HCT116 (cell line): ENCODE measurements around the gene IGFALS. TPM values are rescaled to one million over a fixed set of nuclear protein-coding genes. Genes with fewer than 3 reads are reported as not detected.

Experiments
- ATAC-seq: fragments of 200-7000 bp; cut with Tn5 transposase; 2 replicates; pipeline ENCODE4 v1.9.1; 2020; ENCODE audit warnings: mild to moderate bottlenecking, moderate library complexity
- BruUV-seq: library from RNA; stranded (reverse); fragments of 400-500 nt; replicated peaks from 2 replicates; lab custom pipeline; 2021; lab: Mats Ljungman, UMichigan
- CTCF ChIA-PET: fragments of 300-600 bp; sonication (Branson Sonifier 250); formaldehyde crosslinking; loops from one replicate; lab custom pipeline; 2021; ENCODE audit warnings: antibody characterized with exemption; lab: Charles Lee
- POLR2A ChIA-PET: fragments of 300-600, 350-600 bp; sonication (Branson Sonifier 250); formaldehyde crosslinking; loops from one replicate; lab custom pipeline; 2021; ENCODE audit warnings: antibody characterized with exemption; lab: Charles Lee
- RAD21 ChIA-PET, 2 experiments: fragments of 300-600 bp; sonication (Branson Sonifier 250); formaldehyde crosslinking; loops; one replicate each; lab custom pipeline; 2023; ENCODE audit warnings: low total read pairs in 2 of 2; ENCODE audit not compliant: uncharacterized antibody in 2 of 2, unreplicated experiment in 2 of 2, low non-redundant PET in 1 of 2; lab: Charles Lee
- DNase-seq: peaks from one replicate; pipeline ENCODE4 v3.0.0-alpha.2; 2010; ENCODE audit warnings: low read depth, low spot score
- H2AFZ ChIP-seq: fragments of 200-600 bp; shearing (Covaris generic), sonication (generic); 2 replicates; pipeline ENCODE4 v1.6.1; 2017; ENCODE audit warnings: low read depth, mixed run types, mixed read lengths, antibody characterized with exemption, low read length; ENCODE audit not compliant: poor library complexity, severe bottlenecking
- H3K27ac ChIP-seq: 2 replicates; pipeline ENCODE4 v1.5.1; 2012; ENCODE audit warnings: low read depth, low read length
- H3K27me3 ChIP-seq: fragments of 200-600 bp; sonication (generic); 2 replicates; pipeline ENCODE4 v1.6.1; 2016; ENCODE audit warnings: mixed run types, low read length, mixed read lengths; ENCODE audit not compliant: insufficient read depth
- H3K36me3 ChIP-seq, 2 experiments: fragments of 200-500 bp in 1 of 2; fragments of 200-600 bp in 1 of 2; sonication (Bioruptor generic) in 1 of 2; sonication (generic) in 1 of 2; 2 replicates each; pipeline versions ENCODE4 v1.5.1 to v1.6.1; 2014 to 2016; ENCODE audit warnings: low read length in 2 of 2, inconsistent platforms in 1 of 2, mixed read lengths in 1 of 2, mixed run types in 1 of 2; ENCODE audit not compliant: insufficient read depth in 2 of 2, control insufficient read depth in 1 of 2
- H3K4me1 ChIP-seq, 2 experiments: fragments of 200-600 bp in 1 of 2; sonication (generic) in 1 of 2; 2 replicates each; pipeline versions ENCODE4 v1.5.1 to v1.6.1; 2012 to 2017; ENCODE audit warnings: low read length in 2 of 2, inconsistent platforms in 1 of 2, mild to moderate bottlenecking in 1 of 2, mixed read lengths in 1 of 2, mixed run types in 1 of 2, moderate library complexity in 1 of 2; ENCODE audit not compliant: insufficient read depth in 2 of 2, control insufficient read depth in 1 of 2
- H3K4me2 ChIP-seq: fragments of 200-600 bp; sonication (generic); 2 replicates; pipeline ENCODE4 v1.6.1; 2017; ENCODE audit warnings: mixed run types, low read length, mixed read lengths
- H3K4me3 ChIP-seq, 2 experiments: fragments of 200-600 bp in 1 of 2; sonication (generic) in 1 of 2; replicated peaks in 1 of 2; 2 replicates each; pipeline ENCODE4 v1.5.1; 2011 to 2016; ENCODE audit warnings: low read length in 2 of 2, control low read depth in 1 of 2, low read depth in 1 of 2, mild to moderate bottlenecking in 1 of 2, mixed read lengths in 1 of 2, mixed run types in 1 of 2
- H3K79me2 ChIP-seq: fragments of 200-600 bp; sonication (generic); 2 replicates; pipeline ENCODE4 v1.6.1; 2017; ENCODE audit warnings: mild to moderate bottlenecking, mixed run types, low read length, moderate library complexity, mixed read lengths; ENCODE audit not compliant: insufficient read depth
- H3K9ac ChIP-seq: fragments of 200-600 bp; sonication (generic); 2 replicates; pipeline ENCODE4 v1.6.1; 2016; ENCODE audit warnings: low read length, mixed read lengths
- H3K9me2 ChIP-seq: fragments of 200-600 bp; sonication (generic), shearing (Covaris generic); 2 replicates; pipeline ENCODE4 v1.6.1; 2017; ENCODE audit warnings: mixed run types, mild to moderate bottlenecking, moderate library complexity; ENCODE audit not compliant: insufficient read depth
- H3K9me3 ChIP-seq, 2 experiments: fragments of 200-500 bp in 1 of 2; fragments of 200-600 bp in 1 of 2; sonication (Bioruptor generic) in 1 of 2; sonication (generic) in 1 of 2; 2 replicates each; pipeline ENCODE4 v1.6.1; 2014 to 2017; ENCODE audit warnings: low read length in 2 of 2, mixed read lengths in 2 of 2, inconsistent platforms in 1 of 2, low read depth in 1 of 2, mild to moderate bottlenecking in 1 of 2, mixed run types in 1 of 2, moderate library complexity in 1 of 2; ENCODE audit not compliant: control insufficient read depth in 1 of 2, insufficient read depth in 1 of 2
- H4K20me1 ChIP-seq: fragments of 200-600 bp; sonication (generic), shearing (Covaris generic); 2 replicates; pipeline ENCODE4 v1.6.1; 2017; ENCODE audit warnings: mixed run types, mild to moderate bottlenecking, moderate library complexity; ENCODE audit not compliant: insufficient read depth
- CBX3 ChIP-seq: IDR thresholded peaks from 2 replicates; pipeline ENCODE4 v1.6.1; 2012; ENCODE audit warnings: low read depth
- CEBPB ChIP-seq: IDR thresholded peaks from 2 replicates; pipeline ENCODE4 v1.6.1; 2012; ENCODE audit warnings: low read depth
- ELF1 ChIP-seq: IDR thresholded peaks from 2 replicates; pipeline ENCODE4 v1.6.1; 2012; ENCODE audit warnings: low read depth, borderline replicate concordance
- FOSL1 ChIP-seq: IDR thresholded peaks from 2 replicates; pipeline ENCODE4 v1.6.1; 2012; ENCODE audit warnings: low read depth
- JUND ChIP-seq: IDR thresholded peaks from 2 replicates; pipeline ENCODE4 v1.6.1; 2012
- POLR2A ChIP-seq: IDR thresholded peaks from 2 replicates; pipeline ENCODE4 v1.7.0; 2011; ENCODE audit warnings: borderline replicate concordance; ENCODE audit not compliant: insufficient read depth, insufficient read length; ENCODE audit errors: extremely low read depth
- RAD21 ChIP-seq: IDR thresholded peaks from 2 replicates; pipeline ENCODE4 v1.6.1; 2012; ENCODE audit warnings: low read depth, mild to moderate bottlenecking
- SRF ChIP-seq: IDR thresholded peaks from 2 replicates; pipeline ENCODE4 v1.6.1; 2012; ENCODE audit warnings: low read depth
- ZFX ChIP-seq: fragments of 450-650 bp; IDR thresholded peaks from 2 replicates; pipeline ENCODE4 v1.6.1; 2017
- ZNF274 ChIP-seq: fragments of 200-500 bp; sonication (Bioruptor generic); IDR thresholded peaks from 2 replicates; pipeline ENCODE4 v1.6.1; 2014; ENCODE audit warnings: mild to moderate bottlenecking, low read depth, low read length, inconsistent platforms
- intact Hi-C: fragments of 100-400 bp; cut with micrococcal nuclease; formaldehyde crosslinking; loops from 2 replicates; pipeline ENCODE4 v1.10.0; 2022
- total RNA-seq: library from RNA; stranded (reverse); gene quantifications from one replicate; pipeline ENCODE4 v1.2.1, GENCODE V29; 2021; ENCODE audit not compliant: unreplicated experiment
- TF ChIP-seq, protein P1 (sequence below): IDR thresholded peaks from 2 replicates; pipeline ENCODE4 v1.6.1; 2012
- TF ChIP-seq, protein P2 (sequence below): IDR thresholded peaks from 2 replicates; pipeline ENCODE4 v1.6.1; 2011; ENCODE audit warnings: mild to moderate bottlenecking, low read length, moderate library complexity; ENCODE audit not compliant: insufficient replicate concordance; ENCODE audit errors: extremely low read depth
- TF ChIP-seq, protein P3 (sequence below): IDR thresholded peaks from 2 replicates; pipeline ENCODE4 v1.6.1; 2012; ENCODE audit warnings: low read depth

The IGFALS gene
- total RNA-seq, 1 experiment from 2014 or later = 0.10 TPM

DNA sequence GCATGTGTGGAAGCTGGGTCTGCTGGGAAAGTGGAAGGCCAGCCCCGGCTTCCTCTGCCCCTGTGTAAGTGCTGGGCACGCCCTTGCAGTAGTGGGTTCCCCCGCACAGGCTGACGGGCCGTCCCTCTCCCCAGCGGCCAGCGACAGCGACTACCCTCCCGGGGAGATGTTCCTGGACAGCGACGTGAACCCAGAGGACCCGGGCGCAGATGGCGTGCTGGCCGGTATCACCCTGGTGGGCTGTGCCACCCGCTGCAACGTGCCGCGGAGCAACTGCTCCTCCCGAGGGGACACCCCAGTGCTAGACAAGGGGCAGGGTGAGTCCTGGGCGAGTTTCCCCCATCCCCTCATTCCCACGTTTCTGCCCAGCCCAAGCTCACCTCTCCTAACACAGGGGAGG lies 27.7 kb downstream of the IGFALS start:
- H3K9me3 ChIP-seq = no peaks in the 10 kb centered on the region
- H3K9me2 ChIP-seq = no peaks in the 10 kb centered on the region
- no peak overlapping the region for H3K4me2 ChIP-seq
- peaks cover 10% of the 10 kb centered on the region; the same call in 1 of the 2 replicates for H3K79me2 ChIP-seq
- TF ChIP-seq, protein P1, sequence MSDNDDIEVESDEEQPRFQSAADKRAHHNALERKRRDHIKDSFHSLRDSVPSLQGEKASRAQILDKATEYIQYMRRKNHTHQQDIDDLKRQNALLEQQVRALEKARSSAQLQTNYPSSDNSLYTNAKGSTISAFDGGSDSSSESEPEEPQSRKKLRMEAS = no peak
- TF ChIP-seq ZFX = no peak
- no peak for TF ChIP-seq ELF1
- TF ChIP-seq RAD21 = no peak
- no peak for TF ChIP-seq JUND
- ChIA-PET RAD21 (no interaction called here), POLR2A (interaction anchor here (1.1 kb wide), 1 partner anchor 42 kb away, joined by 3 read pairs; no protein-coding TSS in a partner anchor), CTCF (no interaction called here)
- intact Hi-C loops = no loop called here
- H3K9ac ChIP-seq = no peak overlapping the region
- H3K4me1 ChIP-seq = peaks cover 16 to 31% of the 10 kb centered on the region in 2 experiments
- no peaks in the 10 kb centered on the region for H3K27me3 ChIP-seq
- H3K4me3 ChIP-seq = no peak overlapping the region
- no peak overlapping the region for H3K27ac ChIP-seq
- DNase-seq (no peak), ATAC-seq (no peak)
- peaks cover 5% of the 10 kb centered on the region; the same call in 1 of the 2 replicates for H4K20me1 ChIP-seq
- peaks cover 5 to 13% of the 10 kb centered on the region in 2 experiments; a peak in 2 of 4 replicates for H3K36me3 ChIP-seq
- H2AFZ ChIP-seq = no peak overlapping the region
- no TSS peak for BruUV-seq

DNA sequence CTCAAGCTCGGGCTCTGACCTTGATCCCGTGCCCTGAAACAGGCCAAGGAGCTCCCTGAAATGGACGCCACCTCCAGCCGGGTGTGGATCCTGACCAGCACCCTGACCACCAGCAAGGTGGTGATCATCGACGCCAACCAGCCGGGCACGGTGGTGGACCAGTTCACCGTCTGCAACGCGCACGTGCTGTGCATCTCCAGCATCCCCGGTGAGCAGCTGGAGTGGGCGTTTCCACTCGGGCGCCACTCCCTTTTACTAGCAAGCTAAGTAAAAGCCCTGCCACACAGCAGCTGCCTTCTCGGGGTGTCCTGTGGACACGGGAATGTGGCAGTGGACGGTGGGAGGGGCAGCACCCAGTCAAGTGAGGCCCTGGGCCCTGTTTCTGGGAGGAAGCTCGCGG lies 28.5 kb downstream of the IGFALS start:
- H4K20me1 ChIP-seq = peaks cover 3% of the 10 kb centered on the region; the same call in 1 of the 2 replicates
- no peaks in the 10 kb centered on the region for H3K9me3 ChIP-seq
- H3K79me2 ChIP-seq = peaks cover 2% of the 10 kb centered on the region; the same call in 1 of the 2 replicates
- no peak overlapping the region for H3K9ac ChIP-seq
- no peak overlapping the region for H3K4me3 ChIP-seq
- no peak overlapping the region; the same call in 1 of the 2 replicates for H3K27ac ChIP-seq
- ChIA-PET CTCF (no interaction called here), POLR2A (interaction anchor here (1.1 kb wide), 1 partner anchor 41 kb away, joined by 3 read pairs; no protein-coding TSS in a partner anchor), RAD21 (no interaction called here)
- peaks cover 5 to 13% of the 10 kb centered on the region in 2 experiments; a peak in 2 of 4 replicates for H3K36me3 ChIP-seq
- no TSS peak for BruUV-seq
- intact Hi-C loops = no loop called here
- no peak overlapping the region for H3K4me2 ChIP-seq
- H3K4me1 ChIP-seq = peaks cover 14 to 24% of the 10 kb centered on the region in 2 experiments
- no peaks in the 10 kb centered on the region for H3K27me3 ChIP-seq
- DNase-seq (no peak), ATAC-seq (no peak)
- no peak overlapping the region for H2AFZ ChIP-seq
- H3K9me2 ChIP-seq = no peaks in the 10 kb centered on the region
- TF ChIP-seq CBX3 (no peak), FOSL1 (no peak), RAD21 (no peak), POLR2A (no peak), SRF (no peak), ZNF274 (no peak), CEBPB (no peak)
- TF ChIP-seq, protein P2, sequence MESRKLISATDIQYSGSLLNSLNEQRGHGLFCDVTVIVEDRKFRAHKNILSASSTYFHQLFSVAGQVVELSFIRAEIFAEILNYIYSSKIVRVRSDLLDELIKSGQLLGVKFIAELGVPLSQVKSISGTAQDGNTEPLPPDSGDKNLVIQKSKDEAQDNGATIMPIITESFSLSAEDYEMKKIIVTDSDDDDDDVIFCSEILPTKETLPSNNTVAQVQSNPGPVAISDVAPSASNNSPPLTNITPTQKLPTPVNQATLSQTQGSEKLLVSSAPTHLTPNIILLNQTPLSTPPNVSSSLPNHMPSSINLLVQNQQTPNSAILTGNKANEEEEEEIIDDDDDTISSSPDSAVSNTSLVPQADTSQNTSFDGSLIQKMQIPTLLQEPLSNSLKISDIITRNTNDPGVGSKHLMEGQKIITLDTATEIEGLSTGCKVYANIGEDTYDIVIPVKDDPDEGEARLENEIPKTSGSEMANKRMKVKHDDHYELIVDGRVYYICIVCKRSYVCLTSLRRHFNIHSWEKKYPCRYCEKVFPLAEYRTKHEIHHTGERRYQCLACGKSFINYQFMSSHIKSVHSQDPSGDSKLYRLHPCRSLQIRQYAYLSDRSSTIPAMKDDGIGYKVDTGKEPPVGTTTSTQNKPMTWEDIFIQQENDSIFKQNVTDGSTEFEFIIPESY = no peak
- TF ChIP-seq, protein P3, sequence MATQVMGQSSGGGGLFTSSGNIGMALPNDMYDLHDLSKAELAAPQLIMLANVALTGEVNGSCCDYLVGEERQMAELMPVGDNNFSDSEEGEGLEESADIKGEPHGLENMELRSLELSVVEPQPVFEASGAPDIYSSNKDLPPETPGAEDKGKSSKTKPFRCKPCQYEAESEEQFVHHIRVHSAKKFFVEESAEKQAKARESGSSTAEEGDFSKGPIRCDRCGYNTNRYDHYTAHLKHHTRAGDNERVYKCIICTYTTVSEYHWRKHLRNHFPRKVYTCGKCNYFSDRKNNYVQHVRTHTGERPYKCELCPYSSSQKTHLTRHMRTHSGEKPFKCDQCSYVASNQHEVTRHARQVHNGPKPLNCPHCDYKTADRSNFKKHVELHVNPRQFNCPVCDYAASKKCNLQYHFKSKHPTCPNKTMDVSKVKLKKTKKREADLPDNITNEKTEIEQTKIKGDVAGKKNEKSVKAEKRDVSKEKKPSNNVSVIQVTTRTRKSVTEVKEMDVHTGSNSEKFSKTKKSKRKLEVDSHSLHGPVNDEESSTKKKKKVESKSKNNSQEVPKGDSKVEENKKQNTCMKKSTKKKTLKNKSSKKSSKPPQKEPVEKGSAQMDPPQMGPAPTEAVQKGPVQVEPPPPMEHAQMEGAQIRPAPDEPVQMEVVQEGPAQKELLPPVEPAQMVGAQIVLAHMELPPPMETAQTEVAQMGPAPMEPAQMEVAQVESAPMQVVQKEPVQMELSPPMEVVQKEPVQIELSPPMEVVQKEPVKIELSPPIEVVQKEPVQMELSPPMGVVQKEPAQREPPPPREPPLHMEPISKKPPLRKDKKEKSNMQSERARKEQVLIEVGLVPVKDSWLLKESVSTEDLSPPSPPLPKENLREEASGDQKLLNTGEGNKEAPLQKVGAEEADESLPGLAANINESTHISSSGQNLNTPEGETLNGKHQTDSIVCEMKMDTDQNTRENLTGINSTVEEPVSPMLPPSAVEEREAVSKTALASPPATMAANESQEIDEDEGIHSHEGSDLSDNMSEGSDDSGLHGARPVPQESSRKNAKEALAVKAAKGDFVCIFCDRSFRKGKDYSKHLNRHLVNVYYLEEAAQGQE = no peak
